Measurements from ENCODE around the gene ACAA1.

ACAA1 gene

GRCh38 chr3:38148311-38148882, 11.5 kb upstream of the ACAA1 start:
- no peak for DNase-seq (ENCODE audit: low read depth)
- H3K4me3 ChIP-seq (ENCODE audit: control insufficient read depth, low read depth, low read length) = no peak overlapping the region
- no peak for TF ChIP-seq CTCF (conservative IDR thresholded peaks at IDR 0.05; ENCODE audit: control insufficient read depth, insufficient read depth, low read depth, low read length)

GRCh38 chr3:38147421-38147820, 10.5 kb upstream of the ACAA1 start:
- no peak overlapping the region for H3K4me3 ChIP-seq (ENCODE audit: control insufficient read depth, low read depth, low read length)
- no peak for TF ChIP-seq CTCF (conservative IDR thresholded peaks at IDR 0.05; ENCODE audit: control insufficient read depth, insufficient read depth, low read depth, low read length)
- no peak for DNase-seq (ENCODE audit: low read depth)

DNA sequence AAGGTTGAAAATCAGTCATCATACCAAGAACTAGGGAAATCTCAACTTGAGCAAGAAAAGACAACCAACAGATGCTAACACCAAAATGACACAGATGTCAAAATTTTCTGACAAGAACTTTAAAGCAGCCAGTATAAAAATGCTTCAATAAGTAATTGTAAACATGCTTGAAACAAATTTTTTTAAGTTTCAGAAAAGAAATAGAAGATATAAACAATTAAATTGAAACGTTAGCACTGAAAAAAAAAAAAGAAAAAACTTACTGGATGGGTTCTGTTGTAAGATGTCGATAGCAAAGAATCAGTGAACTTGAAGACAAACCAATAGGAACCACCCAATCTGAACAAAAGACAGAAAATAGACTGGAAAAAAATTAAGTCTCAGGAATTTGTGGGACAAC, 9.6 kb upstream of the ACAA1 start:
- H3K4me3 ChIP-seq (ENCODE audit: control insufficient read depth, low read depth, low read length) = no peak overlapping the region
- TF ChIP-seq CTCF (conservative IDR thresholded peaks at IDR 0.05; ENCODE audit: control insufficient read depth, insufficient read depth, low read depth, low read length) = no peak
- DNase-seq (ENCODE audit: low read depth) = no peak

DNA sequence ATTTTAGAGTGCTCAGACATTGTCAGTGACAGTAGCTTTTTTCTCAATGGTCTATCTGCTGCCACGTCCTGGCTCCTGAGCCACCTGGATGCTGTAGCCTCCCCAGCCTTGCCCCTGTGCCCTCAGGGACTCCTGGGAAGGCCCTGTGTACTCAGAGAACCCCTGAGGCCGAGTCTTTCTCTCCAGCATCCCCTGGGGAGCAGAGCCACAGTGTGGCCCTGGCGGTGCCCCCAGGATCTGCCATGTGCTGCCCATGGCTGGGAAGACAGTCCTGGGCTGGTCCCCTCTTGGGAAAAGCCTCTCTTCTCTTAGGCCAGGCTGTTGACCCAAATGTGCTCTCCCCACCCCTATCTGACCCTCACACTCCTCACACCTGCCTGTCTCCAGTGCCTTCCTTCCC, 6.6 kb upstream of the ACAA1 start:
- DNase-seq (ENCODE audit: low read depth) = no peak
- no peak for TF ChIP-seq CTCF (conservative IDR thresholded peaks at IDR 0.05; ENCODE audit: control insufficient read depth, insufficient read depth, low read depth, low read length)
- H3K4me3 ChIP-seq (ENCODE audit: control insufficient read depth, low read depth, low read length) = no peak overlapping the region

DNA sequence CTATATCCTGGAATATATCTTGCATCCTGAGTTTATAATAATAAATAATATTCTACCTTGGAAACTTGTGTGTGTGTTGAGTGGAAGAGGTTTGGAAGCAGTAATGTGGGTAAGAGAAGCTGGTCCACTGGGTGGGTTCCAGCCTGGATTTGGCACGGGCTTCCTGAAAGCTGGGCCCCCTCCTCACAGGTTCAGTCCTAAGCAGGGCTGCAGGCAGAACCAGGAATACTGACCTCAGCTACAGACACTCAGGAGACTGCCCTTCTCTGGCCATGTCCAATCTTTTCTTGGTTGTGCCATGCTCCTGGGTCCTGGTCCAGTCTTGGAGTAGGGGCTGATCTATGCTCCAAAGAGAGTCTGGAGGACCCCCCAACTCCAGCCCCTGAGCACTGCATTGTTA, 6.0 kb upstream of the ACAA1 start:
- no peak for TF ChIP-seq CTCF (conservative IDR thresholded peaks at IDR 0.05; ENCODE audit: control insufficient read depth, insufficient read depth, low read depth, low read length)
- no peak overlapping the region for H3K4me3 ChIP-seq (ENCODE audit: control insufficient read depth, low read depth, low read length)
- no peak for DNase-seq (ENCODE audit: low read depth)

- TF ChIP-seq CTCF (conservative IDR thresholded peaks at IDR 0.05; ENCODE audit: control insufficient read depth, insufficient read depth, low read depth, low read length) = no peak
- no peak for DNase-seq (ENCODE audit: low read depth)
Measured at GRCh38 chr3:38141952-38142273, 5.0 kb upstream of the ACAA1 start.

More at GRCh38 chr3:38141952-38142273, 5.0 kb upstream of the ACAA1 start:
- H3K4me3 ChIP-seq (ENCODE audit: control insufficient read depth, low read depth, low read length) = no peak overlapping the region
